Measurements from ENCODE around the gene C17orf67.

Gene C17orf67

DNA sequence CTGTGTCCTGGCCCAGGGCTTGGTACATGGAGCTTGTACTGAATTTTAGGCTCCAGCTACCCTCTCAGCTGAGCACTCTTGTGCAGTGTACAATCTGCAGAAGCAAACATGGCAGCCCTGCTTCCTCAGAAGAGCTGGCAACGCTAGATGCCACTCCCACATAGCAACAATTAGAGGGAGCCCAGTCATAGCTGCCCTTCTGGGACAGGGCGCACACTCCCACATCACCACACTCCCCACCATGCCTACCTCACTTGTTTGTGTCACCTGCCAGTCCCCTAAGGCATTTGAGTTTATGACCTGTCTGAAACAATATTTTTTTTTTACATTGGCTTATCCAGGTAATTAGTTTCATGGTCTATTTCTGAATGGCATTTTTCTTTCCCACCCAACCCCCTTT is 72.3 kb downstream of the C17orf67 start:
- TF ChIP-seq FOXP2 (optimal IDR thresholded peaks at IDR 0.05; ENCODE audit: borderline replicate concordance, extremely low read depth, extremely low read length, insufficient read depth) (no peak), SIN3A (IDR thresholded peaks at IDR 0.05; ENCODE audit: borderline replicate concordance, insufficient read depth, low read length) (no peak), TAF1 (IDR thresholded peaks at IDR 0.05; ENCODE audit: borderline replicate concordance, insufficient read depth, low read length) (no peak), POLR2AphosphoS5 (IDR thresholded peaks at IDR 0.05; ENCODE audit: low read depth, low read length) (no peak)
- TF ChIP-seq, protein P1, sequence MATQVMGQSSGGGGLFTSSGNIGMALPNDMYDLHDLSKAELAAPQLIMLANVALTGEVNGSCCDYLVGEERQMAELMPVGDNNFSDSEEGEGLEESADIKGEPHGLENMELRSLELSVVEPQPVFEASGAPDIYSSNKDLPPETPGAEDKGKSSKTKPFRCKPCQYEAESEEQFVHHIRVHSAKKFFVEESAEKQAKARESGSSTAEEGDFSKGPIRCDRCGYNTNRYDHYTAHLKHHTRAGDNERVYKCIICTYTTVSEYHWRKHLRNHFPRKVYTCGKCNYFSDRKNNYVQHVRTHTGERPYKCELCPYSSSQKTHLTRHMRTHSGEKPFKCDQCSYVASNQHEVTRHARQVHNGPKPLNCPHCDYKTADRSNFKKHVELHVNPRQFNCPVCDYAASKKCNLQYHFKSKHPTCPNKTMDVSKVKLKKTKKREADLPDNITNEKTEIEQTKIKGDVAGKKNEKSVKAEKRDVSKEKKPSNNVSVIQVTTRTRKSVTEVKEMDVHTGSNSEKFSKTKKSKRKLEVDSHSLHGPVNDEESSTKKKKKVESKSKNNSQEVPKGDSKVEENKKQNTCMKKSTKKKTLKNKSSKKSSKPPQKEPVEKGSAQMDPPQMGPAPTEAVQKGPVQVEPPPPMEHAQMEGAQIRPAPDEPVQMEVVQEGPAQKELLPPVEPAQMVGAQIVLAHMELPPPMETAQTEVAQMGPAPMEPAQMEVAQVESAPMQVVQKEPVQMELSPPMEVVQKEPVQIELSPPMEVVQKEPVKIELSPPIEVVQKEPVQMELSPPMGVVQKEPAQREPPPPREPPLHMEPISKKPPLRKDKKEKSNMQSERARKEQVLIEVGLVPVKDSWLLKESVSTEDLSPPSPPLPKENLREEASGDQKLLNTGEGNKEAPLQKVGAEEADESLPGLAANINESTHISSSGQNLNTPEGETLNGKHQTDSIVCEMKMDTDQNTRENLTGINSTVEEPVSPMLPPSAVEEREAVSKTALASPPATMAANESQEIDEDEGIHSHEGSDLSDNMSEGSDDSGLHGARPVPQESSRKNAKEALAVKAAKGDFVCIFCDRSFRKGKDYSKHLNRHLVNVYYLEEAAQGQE (IDR thresholded peaks at IDR 0.05; ENCODE audit: insufficient read depth in 1 of 2, low read depth in 2 of 2, low read length in 2 of 2): no peak

GRCh38 chr17:56756536-56756935 is 77.2 kb downstream of the C17orf67 start:
- no peak for TF ChIP-seq FOXP2 (optimal IDR thresholded peaks at IDR 0.05; ENCODE audit: borderline replicate concordance, extremely low read depth, extremely low read length, insufficient read depth)
- no peak for TF ChIP-seq POLR2AphosphoS5 (IDR thresholded peaks at IDR 0.05; ENCODE audit: low read depth, low read length)
- TF ChIP-seq TAF1 (IDR thresholded peaks at IDR 0.05; ENCODE audit: borderline replicate concordance, insufficient read depth, low read length): no peak
- TF ChIP-seq, protein P1 (IDR thresholded peaks at IDR 0.05; ENCODE audit: insufficient read depth in 1 of 2, low read depth in 2 of 2, low read length in 2 of 2): no peak
- no peak for TF ChIP-seq SIN3A (IDR thresholded peaks at IDR 0.05; ENCODE audit: borderline replicate concordance, insufficient read depth, low read length)

- TF ChIP-seq POLR2AphosphoS5 (IDR thresholded peaks at IDR 0.05; ENCODE audit: low read depth, low read length) (no peak), FOXP2 (optimal IDR thresholded peaks at IDR 0.05; ENCODE audit: borderline replicate concordance, extremely low read depth, extremely low read length, insufficient read depth) (no peak), TAF1 (IDR thresholded peaks at IDR 0.05; ENCODE audit: borderline replicate concordance, insufficient read depth, low read length) (no peak), SIN3A (IDR thresholded peaks at IDR 0.05; ENCODE audit: borderline replicate concordance, insufficient read depth, low read length) (no peak)
- TF ChIP-seq, protein P1 (IDR thresholded peaks at IDR 0.05; ENCODE audit: insufficient read depth in 1 of 2, low read depth in 2 of 2, low read length in 2 of 2): no peak
Observed at GRCh38 chr17:56755310-56755709, 78.4 kb downstream of the C17orf67 start.

GRCh38 chr17:56754523-56755208 is 79.1 kb downstream of the C17orf67 start:
- TF ChIP-seq SIN3A (IDR thresholded peaks at IDR 0.05; ENCODE audit: borderline replicate concordance, insufficient read depth, low read length): no peak
- no peak; the same call in 1 of the 2 replicates for TF ChIP-seq POLR2AphosphoS5 (IDR thresholded peaks at IDR 0.05; ENCODE audit: low read depth, low read length)
- peak; percentile 60 for TF ChIP-seq FOXP2 (optimal IDR thresholded peaks at IDR 0.05; ENCODE audit: borderline replicate concordance, extremely low read depth, extremely low read length, insufficient read depth)
- TF ChIP-seq, protein P1 (IDR thresholded peaks at IDR 0.05; ENCODE audit: insufficient read depth in 1 of 2, low read depth in 2 of 2, low read length in 2 of 2): no peak
- 0 out of 2 replicates have a peak, but pooled peaks have one; percentile 36 for TF ChIP-seq TAF1 (IDR thresholded peaks at IDR 0.05; ENCODE audit: borderline replicate concordance, insufficient read depth, low read length)
